Stimulated activated CD4-positive, alpha-beta T cell treated with anti-CD3 and anti-CD28 coated beads, Interleukin-15, amount 100 ng/mL, for 1 hour (primary cell): ENCODE measurements around the gene TBC1D2B.
"Not testable (repeated sequence)": the region's sequence is repeated elsewhere in the genome, so short reads cannot be mapped to it uniquely, and the experiment has no call there.

Source experiments
- DNase-seq, 2 donors: peaks; one replicate each; pipeline ENCODE4 v3.0.0-alpha.2; 2020; ENCODE audit warnings: low read depth in 1 of 2, low spot score in 1 of 2

TBC1D2B gene

GRCh38 chr15:78004919-78005634, 72.4 kb downstream of the TBC1D2B start:
- DNase-seq, result no peak

GRCh38 chr15:78004222-78004727, 73.2 kb downstream of the TBC1D2B start:
- no peak for DNase-seq

GRCh38 chr15:78003539-78004008, 73.9 kb downstream of the TBC1D2B start:
- no peak for DNase-seq

- DNase-seq, result no peak
Measured at GRCh38 chr15:78002996-78003395, 74.5 kb downstream of the TBC1D2B start.

- DNase-seq, result no peak
Measured at GRCh38 chr15:78001656-78002055, 75.9 kb downstream of the TBC1D2B start.

- no peak for DNase-seq
Measured at GRCh38 chr15:78000927-78001249, 76.6 kb downstream of the TBC1D2B start.

- DNase-seq, result peak; percentile 54 to 66
Measured at GRCh38 chr15:78000091-78000926, 77.2 kb downstream of the TBC1D2B start.

- DNase-seq, result no peak
Measured at GRCh38 chr15:77999486-77999885, 78.0 kb downstream of the TBC1D2B start.

GRCh38 chr15:77998592-77998991, 78.9 kb downstream of the TBC1D2B start:
- no peak for DNase-seq

- DNase-seq, result not testable (repeated sequence)
Measured at GRCh38 chr15:77997761-77998554, 79.6 kb downstream of the TBC1D2B start.

- not testable (repeated sequence) for DNase-seq
Measured at GRCh38 chr15:77997221-77997620, 80.3 kb downstream of the TBC1D2B start.

- DNase-seq, result not testable (repeated sequence)
Measured at GRCh38 chr15:77996713-77997171, 80.8 kb downstream of the TBC1D2B start.

- DNase-seq, result not testable (repeated sequence)
Measured at GRCh38 chr15:77996226-77996625, 81.3 kb downstream of the TBC1D2B start.

- DNase-seq, result not testable (repeated sequence)
Measured at GRCh38 chr15:77995537-77995918, 82.0 kb downstream of the TBC1D2B start.

GRCh38 chr15:77994893-77995536, 82.5 kb downstream of the TBC1D2B start:
- not testable (repeated sequence) for DNase-seq

GRCh38 chr15:77993970-77994693, 83.4 kb downstream of the TBC1D2B start:
- DNase-seq, result not testable (repeated sequence)

- no peak for DNase-seq
Measured at GRCh38 chr15:77993374-77993911, 84.1 kb downstream of the TBC1D2B start.

GRCh38 chr15:77992356-77993222, 84.9 kb downstream of the TBC1D2B start:
- DNase-seq, result no peak
